Cardiac muscle cell (in vitro differentiated cells and primary cell): ENCODE results near the gene C17orf114.

Source experiments
- DNase-seq, 2 donors: peaks; one replicate each; pipeline versions ENCODE4 v3.0.0 to v3.0.0-alpha.2; 2010 to 2017; ENCODE audit warnings: low read depth in 1 of 2, low spot score in 1 of 2
- H3K27ac ChIP-seq: fragments of 200-600 bp; sonication (generic); 2 replicates; pipeline ENCODE4 v1.5.1; 2016
- H3K27me3 ChIP-seq: fragments of 200-600 bp; sonication (generic); 2 replicates; pipeline ENCODE4 v1.6.0; 2016; ENCODE audit warnings: control low read depth
- H3K36me3 ChIP-seq: fragments of 200-600 bp; sonication (generic); 2 replicates; pipeline ENCODE4 v1.5.1; 2016; ENCODE audit warnings: control low read depth
- H3K4me1 ChIP-seq: fragments of 200-600 bp; sonication (generic); 2 replicates; pipeline ENCODE4 v1.8.1; 2017; ENCODE audit warnings: low read depth, mild to moderate bottlenecking, mixed run types
- H3K4me3 ChIP-seq: fragments of 200-600 bp; sonication (generic); 2 replicates; pipeline ENCODE4 v1.5.1; 2016; ENCODE audit warnings: mild to moderate bottlenecking
- H3K9me3 ChIP-seq: fragments of 200-600 bp; sonication (generic); 2 replicates; pipeline ENCODE4 v1.5.1; 2017; ENCODE audit warnings: low read depth, mild to moderate bottlenecking, control low read depth
- TF ChIP-seq, protein P1 (sequence below): IDR thresholded peaks from 2 replicates; pipeline ENCODE4 v1.5.1; 2012; ENCODE audit warnings: low read depth, mild to moderate bottlenecking, low read length

C17orf114 gene

DNA sequence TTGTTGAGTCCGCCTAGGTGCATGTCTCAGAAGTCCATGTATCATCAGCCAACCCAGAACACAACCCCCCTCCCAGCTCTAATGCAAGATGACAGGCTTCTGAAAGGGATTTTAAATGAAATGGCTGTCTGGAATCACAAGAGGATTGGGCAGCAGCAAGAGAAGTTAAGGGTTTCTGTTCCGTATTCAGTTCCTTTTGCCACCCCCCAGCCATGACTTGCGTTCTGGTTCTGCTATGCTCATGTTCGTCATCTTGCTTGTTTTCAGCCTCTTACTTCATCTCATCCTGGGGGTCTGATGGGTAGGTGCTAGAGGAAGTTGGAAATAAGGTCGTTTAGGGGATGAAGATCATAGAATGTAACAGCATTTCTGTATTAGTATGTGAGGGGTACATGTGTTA lies 43.0 kb upstream of the C17orf114 start:
- Histone ChIP-seq H3K4me3 (no peak overlapping the region), H3K4me1 (peaks cover 6% of the 10 kb centered on the region), H3K27me3 (no peaks in the 10 kb centered on the region), H3K9me3 (no peaks in the 10 kb centered on the region), H3K36me3 (no peaks in the 10 kb centered on the region), H3K27ac (no peak overlapping the region)
- TF ChIP-seq, protein P1, sequence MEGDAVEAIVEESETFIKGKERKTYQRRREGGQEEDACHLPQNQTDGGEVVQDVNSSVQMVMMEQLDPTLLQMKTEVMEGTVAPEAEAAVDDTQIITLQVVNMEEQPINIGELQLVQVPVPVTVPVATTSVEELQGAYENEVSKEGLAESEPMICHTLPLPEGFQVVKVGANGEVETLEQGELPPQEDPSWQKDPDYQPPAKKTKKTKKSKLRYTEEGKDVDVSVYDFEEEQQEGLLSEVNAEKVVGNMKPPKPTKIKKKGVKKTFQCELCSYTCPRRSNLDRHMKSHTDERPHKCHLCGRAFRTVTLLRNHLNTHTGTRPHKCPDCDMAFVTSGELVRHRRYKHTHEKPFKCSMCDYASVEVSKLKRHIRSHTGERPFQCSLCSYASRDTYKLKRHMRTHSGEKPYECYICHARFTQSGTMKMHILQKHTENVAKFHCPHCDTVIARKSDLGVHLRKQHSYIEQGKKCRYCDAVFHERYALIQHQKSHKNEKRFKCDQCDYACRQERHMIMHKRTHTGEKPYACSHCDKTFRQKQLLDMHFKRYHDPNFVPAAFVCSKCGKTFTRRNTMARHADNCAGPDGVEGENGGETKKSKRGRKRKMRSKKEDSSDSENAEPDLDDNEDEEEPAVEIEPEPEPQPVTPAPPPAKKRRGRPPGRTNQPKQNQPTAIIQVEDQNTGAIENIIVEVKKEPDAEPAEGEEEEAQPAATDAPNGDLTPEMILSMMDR, result no peak
- no peak for DNase-seq

DNA sequence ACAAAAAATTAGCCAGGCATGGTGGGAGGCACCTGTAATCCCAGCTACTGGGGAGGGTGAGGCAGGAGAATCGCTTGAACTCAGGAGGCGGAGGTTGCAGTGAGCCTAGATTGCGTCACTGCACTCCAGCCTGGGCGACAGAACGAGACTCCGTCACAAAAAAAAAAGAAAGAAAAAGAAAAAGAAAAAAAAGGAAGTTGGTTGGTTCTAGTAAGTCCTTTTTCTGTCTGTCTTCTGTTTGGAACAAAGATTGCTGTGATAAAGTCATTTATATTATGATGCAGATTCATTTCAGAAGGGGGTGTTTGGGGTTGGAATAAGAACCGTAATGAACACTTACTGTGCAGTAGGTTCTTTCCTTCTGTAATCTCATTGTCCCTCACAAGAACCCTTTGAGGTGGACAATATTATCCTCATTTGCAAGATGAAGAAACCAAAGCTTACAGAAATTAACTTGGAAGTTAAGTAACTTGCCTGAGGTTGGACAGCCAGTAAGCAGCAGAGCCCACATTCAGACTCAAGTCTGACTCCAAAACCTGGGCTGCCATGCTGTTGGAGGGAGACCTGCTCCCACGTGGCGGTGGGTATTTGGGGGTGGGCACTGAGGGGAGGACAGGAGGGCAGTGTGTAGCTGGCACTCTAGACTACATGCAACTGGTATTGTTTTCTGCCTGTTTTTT lies 41.3 kb upstream of the C17orf114 start:
- TF ChIP-seq, protein P1, result no peak
- no peak for DNase-seq
- Histone ChIP-seq H3K4me1 (peaks cover 10% of the 10 kb centered on the region), H3K4me3 (no peak overlapping the region), H3K27me3 (no peaks in the 10 kb centered on the region), H3K9me3 (no peaks in the 10 kb centered on the region), H3K27ac (no peak overlapping the region), H3K36me3 (no peaks in the 10 kb centered on the region)

DNA sequence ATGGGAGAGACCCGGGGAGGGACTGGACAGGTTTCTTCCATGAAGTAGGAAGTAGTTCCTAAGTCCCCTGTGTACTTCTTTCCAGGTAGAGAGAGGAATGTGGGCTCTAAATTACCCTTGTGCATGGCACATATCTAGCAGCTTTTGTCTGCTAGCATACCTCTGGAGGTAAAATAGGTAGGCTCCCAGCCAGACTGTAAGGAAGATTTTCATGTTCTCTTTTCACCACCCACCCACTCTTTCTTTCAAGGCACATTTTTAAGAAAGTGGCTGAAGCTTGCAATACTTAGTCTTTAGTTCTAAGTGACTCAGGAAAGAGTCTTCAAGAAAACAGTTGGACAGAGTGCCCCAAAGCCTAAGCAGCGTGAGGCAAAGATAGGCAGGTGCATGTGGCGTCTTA lies 40.2 kb upstream of the C17orf114 start:
- Histone ChIP-seq H3K4me1 (peaks cover 21% of the 10 kb centered on the region), H3K4me3 (no peak overlapping the region), H3K27me3 (no peaks in the 10 kb centered on the region), H3K36me3 (no peaks in the 10 kb centered on the region), H3K27ac (no peak overlapping the region), H3K9me3 (no peaks in the 10 kb centered on the region)
- no peak for DNase-seq
- TF ChIP-seq, protein P1, result no peak

DNA sequence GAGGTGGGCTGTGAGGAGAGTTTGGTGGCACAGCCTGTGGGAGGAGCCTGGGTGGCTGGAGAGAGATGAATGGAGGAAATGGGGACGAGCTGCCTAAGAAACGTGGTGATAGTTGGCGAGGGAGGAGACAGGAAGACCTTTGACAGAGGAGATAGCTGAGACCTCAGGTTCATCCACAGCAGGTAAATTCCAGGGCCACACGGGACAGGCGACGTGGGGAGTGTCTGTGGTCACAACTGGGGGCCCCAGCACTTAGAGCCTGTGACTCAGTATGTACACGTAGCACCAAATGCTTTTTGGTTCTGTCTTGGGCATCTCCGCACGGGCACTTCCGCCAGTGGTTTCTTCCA lies 38.7 kb upstream of the C17orf114 start:
- Histone ChIP-seq H3K4me3 (no peak overlapping the region), H3K27me3 (no peaks in the 10 kb centered on the region), H3K27ac (no peak overlapping the region), H3K9me3 (no peaks in the 10 kb centered on the region), H3K36me3 (no peaks in the 10 kb centered on the region), H3K4me1 (peaks cover 23% of the 10 kb centered on the region)
- DNase-seq, result no peak
- TF ChIP-seq, protein P1, result no peak

DNA sequence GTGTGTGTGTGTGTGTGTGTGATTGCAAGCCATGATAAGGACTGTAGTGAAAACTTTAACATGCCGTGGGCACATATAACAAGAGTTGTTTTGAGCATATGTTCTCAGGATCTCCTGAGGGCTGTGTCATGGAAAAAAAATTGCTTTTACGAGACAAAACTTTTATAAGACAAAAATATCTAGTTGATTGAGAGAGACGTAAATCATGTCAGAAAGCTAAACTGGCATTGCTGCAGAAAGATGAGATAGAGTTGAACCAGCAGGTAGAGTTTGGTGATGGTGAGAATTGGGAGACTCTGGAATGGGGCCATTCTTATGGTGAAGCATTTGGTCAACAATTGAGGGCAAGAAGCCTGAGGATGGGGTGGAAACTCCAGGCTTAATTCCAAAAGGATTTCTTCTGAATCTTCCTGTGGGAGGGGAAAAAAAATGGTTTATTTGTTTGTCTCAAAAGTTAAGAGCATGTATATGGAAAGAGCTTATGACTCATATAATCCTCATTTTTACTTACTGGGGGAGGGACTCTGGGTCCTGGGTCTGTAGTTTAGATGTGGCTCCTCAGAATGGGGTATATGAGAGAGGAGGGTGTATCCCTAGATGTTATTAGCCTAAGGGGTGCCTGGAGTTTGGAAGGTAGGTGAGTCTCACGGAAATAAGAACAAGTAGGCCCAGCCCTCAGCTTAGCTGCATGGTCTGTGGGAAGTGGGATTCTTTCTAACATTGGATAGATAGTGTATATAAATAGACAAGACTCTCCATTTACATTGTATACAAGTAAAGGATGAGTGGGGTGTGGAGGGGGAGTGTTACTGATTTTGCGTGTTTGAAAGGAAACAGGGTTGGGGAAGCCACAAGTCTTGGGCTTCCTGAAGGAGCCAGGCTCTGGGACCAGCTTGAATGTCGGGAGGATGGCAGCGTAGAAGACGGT lies 38.1 kb upstream of the C17orf114 start:
- no peaks in the 10 kb centered on the region for H3K27me3 ChIP-seq
- H3K36me3 ChIP-seq, result no peaks in the 10 kb centered on the region
- H3K4me3 ChIP-seq, result no peak overlapping the region
- no peaks in the 10 kb centered on the region for H3K9me3 ChIP-seq
- no peak overlapping the region for H3K27ac ChIP-seq
- peaks cover 23% of the 10 kb centered on the region for H3K4me1 ChIP-seq
- no peak for DNase-seq
- TF ChIP-seq, protein P1, result no peak
